HepG2 (cell line): Measurements from ENCODE around the gene CHST14. TPM values are rescaled to one million over a fixed set of nuclear protein-coding genes. Genes with fewer than 3 reads are reported as not detected.

Source experiments
- GLI4 ChIP-seq: sonication (generic); formaldehyde crosslinking; IDR thresholded peaks from 2 replicates; pipeline ENCODE4 v1.5.1; 2020; ENCODE audit warnings: missing genetic modification reagents, mild to moderate bottlenecking, moderate library complexity, borderline replicate concordance
- IKZF4 ChIP-seq: sonication (generic); formaldehyde crosslinking; IDR thresholded peaks from 2 replicates; pipeline ENCODE4 v1.5.1; 2020; ENCODE audit warnings: borderline replicate concordance, mild to moderate bottlenecking, low read depth, missing genetic modification reagents; ENCODE audit errors: not compliant biosample characterization
- MED13 ChIP-seq: sonication (generic); formaldehyde crosslinking; IDR thresholded peaks from 2 replicates; pipeline ENCODE4 v1.5.0; 2020; ENCODE audit warnings: missing genetic modification reagents
- PHF8 ChIP-seq: sonication (generic); formaldehyde crosslinking; IDR thresholded peaks from 2 replicates; pipeline ENCODE4 v1.5.0; 2020; ENCODE audit warnings: missing genetic modification reagents
- SIN3B ChIP-seq: fragments of 150-350 bp; IDR thresholded peaks from 2 replicates; pipeline ENCODE4 v1.6.1; 2014; ENCODE audit warnings: low read length
- ZBTB1 ChIP-seq: sonication (generic); formaldehyde crosslinking; IDR thresholded peaks from 2 replicates; pipeline ENCODE4 v1.4.0; 2020; ENCODE audit warnings: missing genetic modification reagents, borderline replicate concordance
- ZMAT3 ChIP-seq: sonication (generic); formaldehyde crosslinking; conservative IDR thresholded peaks from 2 replicates; pipeline ENCODE4 v1.7.0; 2021; ENCODE audit warnings: missing genetic modification reagents
- ZNF12 ChIP-seq: sonication (generic); formaldehyde crosslinking; IDR thresholded peaks from 2 replicates; pipeline ENCODE4 v1.5.0; 2020; ENCODE audit warnings: missing genetic modification reagents
- ZNF33A ChIP-seq: sonication (generic); formaldehyde crosslinking; IDR thresholded peaks from 2 replicates; pipeline ENCODE4 v1.5.1; 2020; ENCODE audit warnings: missing genetic modification reagents, mild to moderate bottlenecking, moderate library complexity, borderline replicate concordance
- ZNF709 ChIP-seq: sonication (generic); formaldehyde crosslinking; IDR thresholded peaks from 2 replicates; pipeline ENCODE4 v1.5.0; 2020; ENCODE audit warnings: mild to moderate bottlenecking, missing genetic modification reagents
- ZSCAN12 ChIP-seq: sonication (generic); formaldehyde crosslinking; IDR thresholded peaks from 2 replicates; pipeline ENCODE4 v1.9.0; 2021; ENCODE audit warnings: mild to moderate bottlenecking, missing genetic modification reagents
- polyA plus RNA-seq, 8 experiments: library from polyadenylated mRNA; depleted of rRNA in 3 of 8; stranded (reverse) in 7 of 8; unstranded in 1 of 8; fragments of >200 nt; fragmentation: Illumina TruSeq in 4 of 8; extraction: Trizol in 4 of 8; gene quantifications; 2 replicates each; pipeline versions ENCODE4 v1.2.1 to v1.2.3, GENCODE V29; 2011 to 2016; ENCODE audit warnings: low read depth in 4 of 8, missing spikeins in 1 of 8, mixed read lengths in 1 of 8; ENCODE audit not compliant: insufficient read depth in 1 of 8
- total RNA-seq, 5 experiments: library from RNA; depleted of rRNA; stranded (reverse); fragments of >200 nt; fragmentation: Illumina TruSeq; extraction: Trizol; gene quantifications; 2 replicates each; pipeline ENCODE4 v1.2.3, GENCODE V29; 2016; ENCODE audit warnings: low read depth in 1 of 5
- TF ChIP-seq, protein P1 (sequence below): sonication (generic); formaldehyde crosslinking; IDR thresholded peaks from 2 replicates; pipeline ENCODE4 v1.5.1; 2020; ENCODE audit warnings: mild to moderate bottlenecking, missing genetic modification reagents, borderline replicate concordance
- TF ChIP-seq, protein P2 (sequence below): sonication (generic); formaldehyde crosslinking; IDR thresholded peaks from 2 replicates; pipeline ENCODE4 v1.5.1; 2020; ENCODE audit warnings: missing genetic modification reagents, mild to moderate bottlenecking, borderline replicate concordance
- TF ChIP-seq, protein P3 (sequence below): sonication (generic); formaldehyde crosslinking; IDR thresholded peaks from 2 replicates; pipeline ENCODE4 v1.4.0; 2020; ENCODE audit warnings: missing genetic modification reagents
- TF ChIP-seq, protein P4 (sequence below): sonication (generic); formaldehyde crosslinking; IDR thresholded peaks from 2 replicates; pipeline ENCODE4 v1.5.1; 2020; ENCODE audit warnings: missing genetic modification reagents, mild to moderate bottlenecking, borderline replicate concordance
- TF ChIP-seq, protein P5 (sequence below): sonication (generic); formaldehyde crosslinking; IDR thresholded peaks from 2 replicates; pipeline ENCODE4 v1.9.0; 2021; ENCODE audit warnings: missing genetic modification reagents, borderline replicate concordance

Gene CHST14
- total and polyA plus RNA-seq, 2 of the 13 experiments (the other 11 are each of a cell fraction or from before 2014, with no cell fraction given) = 8.9 to 12.4 TPM

DNA sequence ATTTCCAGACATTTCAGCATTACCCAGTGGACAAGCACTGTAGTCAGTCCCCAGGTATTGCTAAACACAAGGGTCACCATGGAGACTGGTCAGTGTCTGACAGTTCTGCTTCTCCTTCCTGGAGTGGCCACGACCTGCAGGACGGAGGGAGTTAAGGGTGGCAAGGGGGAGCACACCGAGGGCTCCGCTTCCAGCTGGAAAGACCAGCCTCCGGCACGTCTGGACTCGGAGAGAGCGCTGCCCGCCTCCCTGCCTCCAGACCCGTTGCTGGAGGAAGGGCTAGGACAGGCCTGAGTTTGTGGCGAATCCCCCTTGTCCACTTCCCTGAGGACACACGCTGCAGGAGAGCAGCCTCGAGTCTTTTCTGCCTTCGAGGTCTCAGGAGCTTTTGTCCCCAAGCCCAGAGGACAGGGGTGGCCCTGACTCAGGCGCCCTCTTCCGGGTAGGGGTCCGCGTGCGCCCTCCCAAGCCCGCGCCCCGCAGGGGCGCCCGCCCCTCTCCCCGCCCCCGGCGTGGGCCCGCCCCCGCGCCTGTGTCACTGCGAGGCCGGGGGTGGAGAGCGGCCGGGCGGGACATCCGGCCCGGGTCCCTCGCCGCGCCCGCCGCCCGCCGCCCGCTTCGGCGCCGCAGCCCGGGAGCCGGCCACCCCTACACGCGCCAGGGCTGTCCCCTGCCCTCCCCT, at the start of gene CHST14 (continued):
- TF ChIP-seq, protein P1, sequence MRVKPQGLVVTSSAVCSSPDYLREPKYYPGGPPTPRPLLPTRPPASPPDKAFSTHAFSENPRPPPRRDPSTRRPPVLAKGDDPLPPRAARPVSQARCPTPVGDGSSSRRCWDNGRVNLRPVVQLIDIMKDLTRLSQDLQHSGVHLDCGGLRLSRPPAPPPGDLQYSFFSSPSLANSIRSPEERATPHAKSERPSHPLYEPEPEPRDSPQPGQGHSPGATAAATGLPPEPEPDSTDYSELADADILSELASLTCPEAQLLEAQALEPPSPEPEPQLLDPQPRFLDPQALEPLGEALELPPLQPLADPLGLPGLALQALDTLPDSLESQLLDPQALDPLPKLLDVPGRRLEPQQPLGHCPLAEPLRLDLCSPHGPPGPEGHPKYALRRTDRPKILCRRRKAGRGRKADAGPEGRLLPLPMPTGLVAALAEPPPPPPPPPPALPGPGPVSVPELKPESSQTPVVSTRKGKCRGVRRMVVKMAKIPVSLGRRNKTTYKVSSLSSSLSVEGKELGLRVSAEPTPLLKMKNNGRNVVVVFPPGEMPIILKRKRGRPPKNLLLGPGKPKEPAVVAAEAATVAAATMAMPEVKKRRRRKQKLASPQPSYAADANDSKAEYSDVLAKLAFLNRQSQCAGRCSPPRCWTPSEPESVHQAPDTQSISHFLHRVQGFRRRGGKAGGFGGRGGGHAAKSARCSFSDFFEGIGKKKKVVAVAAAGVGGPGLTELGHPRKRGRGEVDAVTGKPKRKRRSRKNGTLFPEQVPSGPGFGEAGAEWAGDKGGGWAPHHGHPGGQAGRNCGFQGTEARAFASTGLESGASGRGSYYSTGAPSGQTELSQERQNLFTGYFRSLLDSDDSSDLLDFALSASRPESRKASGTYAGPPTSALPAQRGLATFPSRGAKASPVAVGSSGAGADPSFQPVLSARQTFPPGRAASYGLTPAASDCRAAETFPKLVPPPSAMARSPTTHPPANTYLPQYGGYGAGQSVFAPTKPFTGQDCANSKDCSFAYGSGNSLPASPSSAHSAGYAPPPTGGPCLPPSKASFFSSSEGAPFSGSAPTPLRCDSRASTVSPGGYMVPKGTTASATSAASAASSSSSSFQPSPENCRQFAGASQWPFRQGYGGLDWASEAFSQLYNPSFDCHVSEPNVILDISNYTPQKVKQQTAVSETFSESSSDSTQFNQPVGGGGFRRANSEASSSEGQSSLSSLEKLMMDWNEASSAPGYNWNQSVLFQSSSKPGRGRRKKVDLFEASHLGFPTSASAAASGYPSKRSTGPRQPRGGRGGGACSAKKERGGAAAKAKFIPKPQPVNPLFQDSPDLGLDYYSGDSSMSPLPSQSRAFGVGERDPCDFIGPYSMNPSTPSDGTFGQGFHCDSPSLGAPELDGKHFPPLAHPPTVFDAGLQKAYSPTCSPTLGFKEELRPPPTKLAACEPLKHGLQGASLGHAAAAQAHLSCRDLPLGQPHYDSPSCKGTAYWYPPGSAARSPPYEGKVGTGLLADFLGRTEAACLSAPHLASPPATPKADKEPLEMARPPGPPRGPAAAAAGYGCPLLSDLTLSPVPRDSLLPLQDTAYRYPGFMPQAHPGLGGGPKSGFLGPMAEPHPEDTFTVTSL (CRISPR knock-in tag) = no peak; the same call in 1 of the 2 replicates
- TF ChIP-seq, protein P2, sequence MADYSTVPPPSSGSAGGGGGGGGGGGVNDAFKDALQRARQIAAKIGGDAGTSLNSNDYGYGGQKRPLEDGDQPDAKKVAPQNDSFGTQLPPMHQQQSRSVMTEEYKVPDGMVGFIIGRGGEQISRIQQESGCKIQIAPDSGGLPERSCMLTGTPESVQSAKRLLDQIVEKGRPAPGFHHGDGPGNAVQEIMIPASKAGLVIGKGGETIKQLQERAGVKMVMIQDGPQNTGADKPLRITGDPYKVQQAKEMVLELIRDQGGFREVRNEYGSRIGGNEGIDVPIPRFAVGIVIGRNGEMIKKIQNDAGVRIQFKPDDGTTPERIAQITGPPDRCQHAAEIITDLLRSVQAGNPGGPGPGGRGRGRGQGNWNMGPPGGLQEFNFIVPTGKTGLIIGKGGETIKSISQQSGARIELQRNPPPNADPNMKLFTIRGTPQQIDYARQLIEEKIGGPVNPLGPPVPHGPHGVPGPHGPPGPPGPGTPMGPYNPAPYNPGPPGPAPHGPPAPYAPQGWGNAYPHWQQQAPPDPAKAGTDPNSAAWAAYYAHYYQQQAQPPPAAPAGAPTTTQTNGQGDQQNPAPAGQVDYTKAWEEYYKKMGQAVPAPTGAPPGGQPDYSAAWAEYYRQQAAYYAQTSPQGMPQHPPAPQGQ (CRISPR knock-in tag) = no peak
- TF ChIP-seq ZBTB1 (no peak), ZNF33A (CRISPR knock-in tag) (no peak), PHF8 (CRISPR knock-in tag) (no peak), ZMAT3 (CRISPR knock-in tag) (no peak), IKZF4 (CRISPR knock-in tag) (no peak), ZNF709 (CRISPR knock-in tag) (no peak), SIN3B (no peak), MED13 (no peak), ZNF12 (no peak), ZSCAN12 (CRISPR knock-in tag) (no peak), GLI4 (CRISPR knock-in tag) (no peak)
- TF ChIP-seq, protein P3, sequence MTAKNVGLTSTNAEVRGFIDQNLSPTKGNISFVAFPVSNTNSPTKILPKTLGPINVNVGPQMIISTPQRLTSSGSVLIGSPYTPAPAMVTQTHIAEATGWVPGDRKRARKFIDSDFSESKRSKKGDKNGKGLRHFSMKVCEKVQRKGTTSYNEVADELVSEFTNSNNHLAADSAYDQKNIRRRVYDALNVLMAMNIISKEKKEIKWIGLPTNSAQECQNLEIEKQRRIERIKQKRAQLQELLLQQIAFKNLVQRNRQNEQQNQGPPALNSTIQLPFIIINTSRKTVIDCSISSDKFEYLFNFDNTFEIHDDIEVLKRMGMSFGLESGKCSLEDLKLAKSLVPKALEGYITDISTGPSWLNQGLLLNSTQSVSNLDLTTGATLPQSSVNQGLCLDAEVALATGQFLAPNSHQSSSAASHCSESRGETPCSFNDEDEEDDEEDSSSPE (CRISPR knock-in tag) = no peak
- TF ChIP-seq, protein P4, sequence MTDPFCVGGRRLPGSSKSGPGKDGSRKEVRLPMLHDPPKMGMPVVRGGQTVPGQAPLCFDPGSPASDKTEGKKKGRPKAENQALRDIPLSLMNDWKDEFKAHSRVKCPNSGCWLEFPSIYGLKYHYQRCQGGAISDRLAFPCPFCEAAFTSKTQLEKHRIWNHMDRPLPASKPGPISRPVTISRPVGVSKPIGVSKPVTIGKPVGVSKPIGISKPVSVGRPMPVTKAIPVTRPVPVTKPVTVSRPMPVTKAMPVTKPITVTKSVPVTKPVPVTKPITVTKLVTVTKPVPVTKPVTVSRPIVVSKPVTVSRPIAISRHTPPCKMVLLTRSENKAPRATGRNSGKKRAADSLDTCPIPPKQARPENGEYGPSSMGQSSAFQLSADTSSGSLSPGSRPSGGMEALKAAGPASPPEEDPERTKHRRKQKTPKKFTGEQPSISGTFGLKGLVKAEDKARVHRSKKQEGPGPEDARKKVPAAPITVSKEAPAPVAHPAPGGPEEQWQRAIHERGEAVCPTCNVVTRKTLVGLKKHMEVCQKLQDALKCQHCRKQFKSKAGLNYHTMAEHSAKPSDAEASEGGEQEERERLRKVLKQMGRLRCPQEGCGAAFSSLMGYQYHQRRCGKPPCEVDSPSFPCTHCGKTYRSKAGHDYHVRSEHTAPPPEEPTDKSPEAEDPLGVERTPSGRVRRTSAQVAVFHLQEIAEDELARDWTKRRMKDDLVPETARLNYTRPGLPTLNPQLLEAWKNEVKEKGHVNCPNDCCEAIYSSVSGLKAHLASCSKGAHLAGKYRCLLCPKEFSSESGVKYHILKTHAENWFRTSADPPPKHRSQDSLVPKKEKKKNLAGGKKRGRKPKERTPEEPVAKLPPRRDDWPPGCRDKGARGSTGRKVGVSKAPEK (CRISPR knock-in tag) = no peak
- TF ChIP-seq, protein P5, sequence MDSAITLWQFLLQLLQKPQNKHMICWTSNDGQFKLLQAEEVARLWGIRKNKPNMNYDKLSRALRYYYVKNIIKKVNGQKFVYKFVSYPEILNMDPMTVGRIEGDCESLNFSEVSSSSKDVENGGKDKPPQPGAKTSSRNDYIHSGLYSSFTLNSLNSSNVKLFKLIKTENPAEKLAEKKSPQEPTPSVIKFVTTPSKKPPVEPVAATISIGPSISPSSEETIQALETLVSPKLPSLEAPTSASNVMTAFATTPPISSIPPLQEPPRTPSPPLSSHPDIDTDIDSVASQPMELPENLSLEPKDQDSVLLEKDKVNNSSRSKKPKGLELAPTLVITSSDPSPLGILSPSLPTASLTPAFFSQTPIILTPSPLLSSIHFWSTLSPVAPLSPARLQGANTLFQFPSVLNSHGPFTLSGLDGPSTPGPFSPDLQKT (CRISPR knock-in tag) = no peak
